PC-3 (cell line): ENCODE results near the gene CNMD. TPM values are rescaled to one million over a fixed set of nuclear protein-coding genes. Genes with fewer than 3 reads are reported as not detected.

ENCODE experiments used
- ATAC-seq: fragments of 200-7000 bp; cut with Tn5 transposase; 2 replicates; pipeline ENCODE4 v1.9.1; 2020; ENCODE audit warnings: mild to moderate bottlenecking, moderate library complexity
- BruUV-seq: library from RNA; stranded (reverse); fragments of 400-500 nt; replicated peaks from 2 replicates; lab custom pipeline; 2021; lab: Mats Ljungman, UMichigan
- CTCF ChIA-PET: fragments of 300-600 bp; sonication (Branson Sonifier 250); formaldehyde crosslinking; loops from one replicate; lab custom pipeline; 2022; ENCODE audit warnings: antibody characterized with exemption; lab: Charles Lee
- POLR2A ChIA-PET: fragments of 300-600 bp; sonication (Branson Sonifier 250); formaldehyde crosslinking; loops from one replicate; lab custom pipeline; 2022; ENCODE audit warnings: antibody characterized with exemption; ENCODE audit not compliant: unreplicated experiment; lab: Charles Lee
- DNase-seq: peaks from one replicate; pipeline ENCODE4 v3.0.0-alpha.2; 2015
- H2AFZ ChIP-seq: fragments of 300-600 bp; sonication (generic); 2 replicates; pipeline ENCODE4 v1.6.0; 2016; ENCODE audit warnings: antibody characterized with exemption, low read length
- H3F3A ChIP-seq: fragments of 300-600 bp; sonication (generic); one replicate; pipeline ENCODE4 v1.6.0; 2017; ENCODE audit warnings: antibody characterized with exemption, low read length, control low read depth, mild to moderate bottlenecking; ENCODE audit not compliant: unreplicated experiment
- H3K27ac ChIP-seq: fragments of 300-600 bp; sonication (generic); 2 replicates; pipeline ENCODE4 v1.5.1; 2016; ENCODE audit warnings: mild to moderate bottlenecking, low read length
- H3K27me3 ChIP-seq: fragments of 300-600 bp; sonication (generic); 2 replicates; pipeline ENCODE4 v1.6.1; 2016; ENCODE audit warnings: low read length, mixed read lengths
- H3K36me3 ChIP-seq: fragments of 300-600 bp; sonication (generic); 2 replicates; pipeline ENCODE4 v1.6.1; 2016; ENCODE audit warnings: low read depth, mixed run types, low read length, mixed read lengths
- H3K4me1 ChIP-seq: fragments of 300-600 bp; sonication (generic); 2 replicates; pipeline ENCODE4 v1.5.1; 2016; ENCODE audit warnings: low read length; ENCODE audit not compliant: insufficient read depth
- H3K4me2 ChIP-seq: fragments of 300-600 bp; sonication (generic); 2 replicates; pipeline ENCODE4 v1.6.0; 2016; ENCODE audit warnings: low read length
- H3K4me3 ChIP-seq: fragments of 300-600 bp; sonication (generic); 2 replicates; pipeline ENCODE4 v1.5.1; 2016; ENCODE audit warnings: mild to moderate bottlenecking, low read length, mixed read lengths
- H3K79me2 ChIP-seq: fragments of 300-600 bp; sonication (generic); 2 replicates; pipeline ENCODE4 v1.6.1; 2017; ENCODE audit warnings: low read length, mixed read lengths
- H3K9ac ChIP-seq: fragments of 300-600 bp; sonication (generic); 2 replicates; pipeline ENCODE4 v1.6.0; 2016; ENCODE audit warnings: mild to moderate bottlenecking, low read length
- H3K9me2 ChIP-seq: fragments of 300-600 bp; sonication (generic); replicated peaks from 2 replicates; pipeline ENCODE4 v1.6.1; 2016; ENCODE audit warnings: mixed run types, low read length, mixed read lengths
- H3K9me3 ChIP-seq: fragments of 300-600 bp; sonication (generic); 2 replicates; pipeline ENCODE4 v1.6.1; 2016; ENCODE audit warnings: low read length, mixed read lengths
- H4K20me1 ChIP-seq: fragments of 300-600 bp; sonication (generic); 2 replicates; pipeline ENCODE4 v1.6.1; 2016; ENCODE audit warnings: low read length, mixed read lengths
- CTCF ChIP-seq: fragments of 300-600 bp; sonication (generic); conservative IDR thresholded peaks from 2 replicates; pipeline ENCODE4 v1.5.1; 2017; ENCODE audit warnings: antibody characterized with exemption, low read depth, mild to moderate bottlenecking, low read length
- EZH2 ChIP-seq: fragments of 300-600 bp; sonication (generic); IDR thresholded peaks from one replicate; pipeline ENCODE4 v1.6.1; 2017; ENCODE audit warnings: antibody characterized with exemption, mild to moderate bottlenecking, low read length; ENCODE audit not compliant: unreplicated experiment
- EZH2phosphoT487 ChIP-seq: fragments of 300-600 bp; sonication (generic); IDR thresholded peaks from 2 replicates; pipeline ENCODE4 v1.6.1; 2018; ENCODE audit warnings: mild to moderate bottlenecking, antibody characterized with exemption, low read length, borderline replicate concordance
- intact Hi-C: fragments of 100-400 bp; cut with micrococcal nuclease; formaldehyde crosslinking; loops from 2 replicates; pipeline ENCODE4 v1.9.0; 2023
- total RNA-seq: library from RNA; depleted of rRNA; stranded (reverse); fragments of >200 nt; gene quantifications from 2 replicates; pipeline ENCODE4 v1.2.3, GENCODE V29; 2014

Gene CNMD
- total RNA-seq, 1 experiment from 2014 or later: not detected

- ChIA-PET POLR2A (no interaction called here), CTCF (no interaction called here)
- Histone ChIP-seq H3F3A (no peaks in the 10 kb centered on the region), H3K27ac (no peak overlapping the region), H4K20me1 (no peaks in the 10 kb centered on the region), H2AFZ (no peak overlapping the region), H3K4me1 (no peaks in the 10 kb centered on the region), H3K4me2 (no peak overlapping the region), H3K4me3 (no peak overlapping the region), H3K36me3 (no peaks in the 10 kb centered on the region), H3K9me3 (no peaks in the 10 kb centered on the region), H3K27me3 (peaks cover 33% of the 10 kb centered on the region; the same call in 1 of the 2 replicates), H3K79me2 (no peaks in the 10 kb centered on the region), H3K9me2 (no peaks in the 10 kb centered on the region), H3K9ac (no peak overlapping the region)
- BruUV-seq: no TSS peak
- DNase-seq: no peak
- intact Hi-C loops: no loop called here
- no peak for TF ChIP-seq EZH2
- TF ChIP-seq EZH2phosphoT487: no peak
- no peak for TF ChIP-seq CTCF
- no peak for ATAC-seq
Observed at GRCh38 chr13:52780092-52780491, 40.5 kb upstream of the CNMD start.

GRCh38 chr13:52779103-52779502 lies 39.5 kb upstream of the CNMD start:
- DNase-seq (no peak), ATAC-seq (no peak)
- Histone ChIP-seq H3K36me3 (no peaks in the 10 kb centered on the region), H3K9ac (no peak overlapping the region), H3K4me3 (no peak overlapping the region), H3K27ac (no peak overlapping the region), H3K27me3 (peaks cover 33% of the 10 kb centered on the region; the same call in 1 of the 2 replicates), H2AFZ (no peak overlapping the region), H4K20me1 (no peaks in the 10 kb centered on the region), H3K79me2 (no peaks in the 10 kb centered on the region), H3F3A (no peaks in the 10 kb centered on the region), H3K4me2 (no peak overlapping the region), H3K4me1 (no peaks in the 10 kb centered on the region), H3K9me2 (no peaks in the 10 kb centered on the region), H3K9me3 (no peaks in the 10 kb centered on the region)
- CTCF ChIA-PET: no interaction called here
- no peak for TF ChIP-seq CTCF
- TF ChIP-seq EZH2phosphoT487: no peak
- TF ChIP-seq EZH2: no peak
- POLR2A ChIA-PET: no interaction called here
- BruUV-seq: no TSS peak
- intact Hi-C loops: no loop called here

DNA sequence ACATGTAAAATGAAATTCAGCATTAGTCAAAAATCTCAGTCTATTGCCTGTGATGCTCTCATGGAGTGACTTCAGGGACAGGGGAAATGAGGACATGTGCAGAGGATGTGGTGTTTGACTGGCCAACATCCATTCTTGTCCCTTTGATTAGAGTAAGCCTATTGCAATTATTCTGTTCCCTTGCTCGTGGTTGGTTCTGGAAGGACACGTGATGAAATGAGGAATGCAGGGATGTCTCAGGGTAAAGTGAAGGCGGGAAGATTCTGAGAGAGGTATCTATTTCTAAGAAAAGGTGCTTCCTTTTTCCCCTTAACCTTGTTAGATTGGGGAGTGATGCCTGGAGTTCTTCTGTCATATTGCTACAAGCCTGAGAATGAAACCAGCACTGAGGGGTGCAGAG lies 37.1 kb upstream of the CNMD start:
- POLR2A ChIA-PET: no interaction called here
- Histone ChIP-seq H3K9ac (no peak overlapping the region), H3K4me3 (no peak overlapping the region), H2AFZ (no peak overlapping the region), H3K27ac (no peak overlapping the region), H3F3A (no peaks in the 10 kb centered on the region), H3K79me2 (no peaks in the 10 kb centered on the region), H3K36me3 (no peaks in the 10 kb centered on the region), H4K20me1 (no peaks in the 10 kb centered on the region), H3K4me1 (no peaks in the 10 kb centered on the region), H3K9me3 (no peaks in the 10 kb centered on the region), H3K4me2 (no peak overlapping the region), H3K27me3 (peaks cover 47% of the 10 kb centered on the region), H3K9me2 (no peaks in the 10 kb centered on the region)
- intact Hi-C loops: no loop called here
- TF ChIP-seq EZH2 (no peak), EZH2phosphoT487 (no peak), CTCF (no peak)
- CTCF ChIA-PET: no interaction called here
- no peak for DNase-seq
- no peak for ATAC-seq
- no TSS peak for BruUV-seq
